Endothelial cell of umbilical vein (primary cell): Measurements from ENCODE around the gene KRTAP4-8. TPM values are rescaled to one million over a fixed set of nuclear protein-coding genes. Genes with fewer than 3 reads are reported as not detected.
"Not testable (repeated sequence)": the region's sequence is repeated elsewhere in the genome, so short reads cannot be mapped to it uniquely, and the experiment has no call there.

Experiments
- BruUV-seq: library from RNA; stranded (reverse); fragments of 400-500 nt; replicated peaks from 2 replicates; lab custom pipeline; 2021; lab: Mats Ljungman, UMichigan
- CTCF ChIA-PET: fragments of 300-600, 350-600 bp; sonication (Branson Sonifier 250); formaldehyde crosslinking; loops from one replicate; lab custom pipeline; 2021; ENCODE audit warnings: antibody characterized with exemption, inconsistent platforms; lab: Charles Lee
- POLR2A ChIA-PET: fragments of 300-600, 350-600 bp; sonication (Branson Sonifier 250); formaldehyde crosslinking; loops from one replicate; lab custom pipeline; 2021; ENCODE audit warnings: antibody characterized with exemption, inconsistent platforms; lab: Charles Lee
- DNase-seq: peaks from one replicate; pipeline ENCODE4 v3.0.0-alpha.2; 2011; ENCODE audit warnings: low read depth, low spot score
- FAIRE-seq: peaks from 2 replicates; lab custom pipeline; 2011; peaks lifted over from hg19 to GRCh38; lab: Jason Lieb, UNC
- H2AFZ ChIP-seq: 2 replicates; pipeline ENCODE4 v1.6.0; 2012; ENCODE audit warnings: low read depth, low read length, control low read depth, inconsistent platforms
- H3K27ac ChIP-seq: 2 replicates; pipeline ENCODE4 v1.5.1; 2011; ENCODE audit warnings: low read depth, mild to moderate bottlenecking, control low read depth, low read length, moderate library complexity; ENCODE audit not compliant: insufficient read depth
- H3K27me3 ChIP-seq, 2 experiments: 2 replicates each; pipeline versions ENCODE4 v1.6.0 to v1.6.1; 2011; ENCODE audit warnings: low read length in 2 of 2, mixed read lengths in 1 of 2; ENCODE audit not compliant: control insufficient read depth in 2 of 2, insufficient read depth in 2 of 2
- H3K36me3 ChIP-seq, 2 experiments: 2 replicates in 1 of 2; 3 replicates in 1 of 2; pipeline ENCODE4 v1.5.1; 2011; ENCODE audit warnings: low read length in 2 of 2, mild to moderate bottlenecking in 1 of 2, moderate library complexity in 1 of 2; ENCODE audit not compliant: control insufficient read depth in 2 of 2, insufficient read depth in 2 of 2; ENCODE audit errors: extremely low read depth in 1 of 2
- H3K4me1 ChIP-seq: 3 replicates; pipeline ENCODE4 v1.5.1; 2011; ENCODE audit warnings: mild to moderate bottlenecking, low read length; ENCODE audit not compliant: control insufficient read depth, insufficient read depth; ENCODE audit errors: extremely low read depth
- H3K4me2 ChIP-seq: 2 replicates; pipeline ENCODE4 v1.6.1; 2011; ENCODE audit warnings: low read length, control low read depth, mixed read lengths; ENCODE audit not compliant: insufficient read depth
- H3K4me3 ChIP-seq, 3 experiments: fragments of 200-600 bp in 1 of 3; sonication (generic), shearing (Covaris generic) in 1 of 3; replicated peaks in 1 of 3; 2 replicates each; pipeline ENCODE4 v1.5.1; 2011 to 2016; ENCODE audit warnings: control low read depth in 3 of 3, low read length in 3 of 3, mild to moderate bottlenecking in 2 of 3, inconsistent platforms in 1 of 3, low read depth in 1 of 3, moderate library complexity in 1 of 3; ENCODE audit not compliant: insufficient read depth in 1 of 3
- H3K79me2 ChIP-seq: 2 replicates; pipeline ENCODE4 v1.6.0; 2012; ENCODE audit warnings: low read length, inconsistent platforms; ENCODE audit not compliant: control insufficient read depth, insufficient read depth
- H3K9ac ChIP-seq: replicated peaks from 2 replicates; pipeline ENCODE3; 2011; ENCODE audit warnings: low read length, control low read depth; ENCODE audit not compliant: insufficient read depth; ENCODE audit errors: extremely low read depth
- H3K9me1 ChIP-seq: replicated peaks from 3 replicates; pipeline ENCODE4 v1.6.0; 2011; ENCODE audit warnings: mild to moderate bottlenecking, low read length; ENCODE audit not compliant: control insufficient read depth, insufficient read depth; ENCODE audit errors: extremely low read depth
- H3K9me3 ChIP-seq: replicated peaks from 2 replicates; pipeline ENCODE4 v1.5.1; 2012; ENCODE audit warnings: low read length, inconsistent platforms; ENCODE audit not compliant: control insufficient read depth, insufficient read depth
- H4K20me1 ChIP-seq: replicated peaks from 2 replicates; pipeline ENCODE3; 2011; ENCODE audit warnings: mild to moderate bottlenecking, low read length; ENCODE audit not compliant: control insufficient read depth, insufficient read depth; ENCODE audit errors: extremely low read depth
- EZH2 ChIP-seq: IDR thresholded peaks from 2 replicates; pipeline ENCODE4 v1.6.1; 2012; ENCODE audit warnings: borderline replicate concordance, low read depth, mild to moderate bottlenecking, moderate library complexity, low read length, inconsistent platforms; ENCODE audit not compliant: severe bottlenecking
- FOS ChIP-seq: IDR thresholded peaks from 2 replicates; pipeline ENCODE4 v1.6.1; 2011; ENCODE audit warnings: mild to moderate bottlenecking, low read length, moderate library complexity, borderline replicate concordance; ENCODE audit not compliant: insufficient read depth
- GATA2 ChIP-seq: IDR thresholded peaks from 2 replicates; pipeline ENCODE4 v1.7.0; 2011; ENCODE audit warnings: low read depth, mild to moderate bottlenecking, moderate library complexity, mixed read lengths, low read length; ENCODE audit not compliant: insufficient read length, insufficient read depth
- JUN ChIP-seq: IDR thresholded peaks from 2 replicates; pipeline ENCODE4 v1.6.1; 2011; ENCODE audit warnings: borderline replicate concordance, low read depth; ENCODE audit not compliant: insufficient read length, insufficient read depth
- MYC ChIP-seq: IDR thresholded peaks from one replicate; pipeline ENCODE4 v1.6.1; 2011; ENCODE audit warnings: mild to moderate bottlenecking, low read depth, low read length
- POLR2A ChIP-seq: IDR thresholded peaks from 2 replicates; pipeline ENCODE4 v1.6.1; 2012; ENCODE audit warnings: low read depth, mild to moderate bottlenecking, control low read depth, low read length
- POLR2AphosphoS5 ChIP-seq: IDR thresholded peaks from 2 replicates; pipeline ENCODE4 v1.6.1; 2012; ENCODE audit warnings: low read depth, mild to moderate bottlenecking, control low read depth, low read length, moderate library complexity; ENCODE audit not compliant: insufficient read depth
- dilution Hi-C: fragments of 300-500 bp; cut with MboI; formaldehyde crosslinking; loops from one replicate; pipeline ENCODE4 v1.15.0; 2019; ENCODE audit warnings: low sequenced_read_pairs; ENCODE audit not compliant: extremely low pct_ligation_motif_present
- intact Hi-C: fragments of 100-400 bp; cut with micrococcal nuclease; formaldehyde crosslinking; loops from one replicate; pipeline ENCODE4 v1.10.0; 2022
- polyA plus RNA-seq, 4 experiments: library from polyadenylated mRNA; depleted of rRNA in 3 of 4; stranded (reverse) in 3 of 4; unstranded in 1 of 4; fragments of >200 nt; gene quantifications; 2 replicates each; pipeline versions ENCODE4 v1.2.1 to v1.2.3, GENCODE V29; 2011 to 2012; ENCODE audit warnings: missing spikeins in 1 of 4
- total RNA-seq: library from RNA; stranded (reverse); gene quantifications from 2 replicates; pipeline ENCODE4 v1.2.3, GENCODE V29; 2021

The KRTAP4-8 gene
- total and polyA plus RNA-seq, 2 donors (not counting 3 experiments of a cell fraction or from before 2014, with no cell fraction given), result not detected

GRCh38 chr17:41118721-41119120, 20.8 kb upstream of the KRTAP4-8 start:
- H3K79me2 ChIP-seq, result no peaks in the 10 kb centered on the region
- TF ChIP-seq EZH2 (no peak), FOS (no peak), POLR2AphosphoS5 (no peak), MYC (no peak), JUN (no peak), GATA2 (no peak), POLR2A (no peak)
- H3K4me1 ChIP-seq, result peaks cover 3% of the 10 kb centered on the region
- H3K9me3 ChIP-seq, result no peaks in the 10 kb centered on the region
- CTCF ChIA-PET, result no interaction called here
- no peak overlapping the region for H3K9ac ChIP-seq
- H2AFZ ChIP-seq, result no peak overlapping the region
- H3K9me1 ChIP-seq, result no peaks in the 10 kb centered on the region
- no peaks in the 10 kb centered on the region for H3K36me3 ChIP-seq
- H3K27ac ChIP-seq, result no peak overlapping the region
- POLR2A ChIA-PET, result no interaction called here
- peaks cover 0 to 3% of the 10 kb centered on the region in 2 experiments for H3K27me3 ChIP-seq
- FAIRE-seq, result no peak
- intact Hi-C loops (no loop called here), dilution Hi-C loops (no loop called here)
- BruUV-seq, result no TSS peak
- no peak overlapping the region for H3K4me3 ChIP-seq
- no peaks in the 10 kb centered on the region for H4K20me1 ChIP-seq
- H3K4me2 ChIP-seq, result no peak overlapping the region
- DNase-seq, result no peak

- H3K4me2 ChIP-seq, BruUV-seq, dilution Hi-C loops: not testable (repeated sequence)
Observed at GRCh38 chr17:41117846-41118386, 20.0 kb upstream of the KRTAP4-8 start, which contains the start of gene KRTAP4-11. KRTAP4-11 (minus strand) TSS chr17:41118373; CDS start chr17:41118315, 58 bp downstream.

More at GRCh38 chr17:41117846-41118386, 20.0 kb upstream of the KRTAP4-8 start, which contains the start of gene KRTAP4-11:
- H3K9ac ChIP-seq, POLR2A ChIA-PET, DNase-seq, CTCF ChIA-PET, H3K9me3 ChIP-seq, intact Hi-C loops, H3K4me3 ChIP-seq, H3K36me3 ChIP-seq, H3K27ac ChIP-seq, H3K4me1 ChIP-seq, H4K20me1 ChIP-seq, H3K27me3 ChIP-seq, H3K9me1 ChIP-seq, FAIRE-seq, H2AFZ ChIP-seq, H3K79me2 ChIP-seq: not testable (repeated sequence)
